Measurements from ENCODE around the gene INSM2. TPM values are rescaled to one million over a fixed set of nuclear protein-coding genes. Genes with fewer than 3 reads are reported as not detected.

Gene INSM2
- polyA plus RNA-seq (ENCODE audit: insufficient read length in 3 of 3) = not detected
- long read RNA-seq, donor 1 = 0 reads
- long read RNA-seq, donor 2 = 0 reads
- long read RNA-seq, donor 3 = 0 reads
- long read RNA-seq, donor 4 = 0 reads
- long read RNA-seq, donor 5 = 0 reads
- long read RNA-seq, donor 6 = 0 reads
- long read RNA-seq, donor 7 = 0 reads
- long read RNA-seq, donor 8 = 0 reads
- long read RNA-seq, donor 9 = 0 reads
- long read RNA-seq, donor 10 = 0 reads
- long read RNA-seq, donor 11 = 0 reads
- long read RNA-seq, donor 12 = 0 reads
- long read RNA-seq, donor 13 = 0 reads
- long read RNA-seq, donor 14 = 0 reads
- long read RNA-seq, donor 15 = 0 reads
- long read RNA-seq, donor 16 = 0 reads

GRCh38 chr14:35533357-35534207, at the start of gene INSM2:
TSS of gene INSM2 (plus strand) at chr14:35534164. CDS start at chr14:35534253, 89 bp downstream.
- peak; percentile 43 for DNase-seq

GRCh38 chr14:35492569-35493014, 41.4 kb upstream of the INSM2 start:
- no peak for DNase-seq

- DNase-seq = no peak
These were observed 38.7 kb upstream of the INSM2 start for GRCh38 chr14:35495278-35495677.

GRCh38 chr14:35499180-35499579, 34.8 kb upstream of the INSM2 start:
- DNase-seq = no peak

GRCh38 chr14:35503646-35504045, 30.3 kb upstream of the INSM2 start:
- DNase-seq = no peak

GRCh38 chr14:35504260-35504659, 29.7 kb upstream of the INSM2 start:
- DNase-seq = no peak

GRCh38 chr14:35506461-35506860, 27.5 kb upstream of the INSM2 start:
- no peak for DNase-seq

GRCh38 chr14:35506927-35507326, 27.0 kb upstream of the INSM2 start:
- DNase-seq = no peak

GRCh38 chr14:35509846-35510245, 24.1 kb upstream of the INSM2 start:
- DNase-seq = no peak

GRCh38 chr14:35512765-35513164, 21.2 kb upstream of the INSM2 start:
- DNase-seq = no peak

GRCh38 chr14:35515916-35516315, 18.0 kb upstream of the INSM2 start:
- DNase-seq = no peak

GRCh38 chr14:35519986-35520385, 14.0 kb upstream of the INSM2 start:
- DNase-seq = no peak

GRCh38 chr14:35525695-35526094, 8.3 kb upstream of the INSM2 start:
- no peak for DNase-seq

- DNase-seq = no peak
These were observed 7.0 kb upstream of the INSM2 start for GRCh38 chr14:35526962-35527361.

GRCh38 chr14:35531960-35532747, 1.8 kb upstream of the INSM2 start:
- no peak for DNase-seq

- DNase-seq = no peak
These were observed 1.1 kb upstream of the INSM2 start for GRCh38 chr14:35532783-35533356.

- DNase-seq = no peak
These were observed 376 bp downstream of the INSM2 start for GRCh38 chr14:35534208-35534872.

- peak; percentile 72 for DNase-seq
These were observed 1.0 kb downstream of the INSM2 start for GRCh38 chr14:35534873-35535482.

- no peak for DNase-seq
These were observed 1.6 kb downstream of the INSM2 start for GRCh38 chr14:35535483-35536112.

GRCh38 chr14:35539969-35540368, 6.0 kb downstream of the INSM2 start:
- DNase-seq = no peak
